GM21360 (cell line): ENCODE measurements around the gene ZNF79.

Source experiments
- ATAC-seq: cut with Tn5 transposase; IDR thresholded peaks from one replicate; pipeline ENCODE4 v1.9.1; 2021; ENCODE audit warnings: mild to moderate bottlenecking, moderate library complexity; ENCODE audit not compliant: unreplicated experiment

The ZNF79 gene

DNA sequence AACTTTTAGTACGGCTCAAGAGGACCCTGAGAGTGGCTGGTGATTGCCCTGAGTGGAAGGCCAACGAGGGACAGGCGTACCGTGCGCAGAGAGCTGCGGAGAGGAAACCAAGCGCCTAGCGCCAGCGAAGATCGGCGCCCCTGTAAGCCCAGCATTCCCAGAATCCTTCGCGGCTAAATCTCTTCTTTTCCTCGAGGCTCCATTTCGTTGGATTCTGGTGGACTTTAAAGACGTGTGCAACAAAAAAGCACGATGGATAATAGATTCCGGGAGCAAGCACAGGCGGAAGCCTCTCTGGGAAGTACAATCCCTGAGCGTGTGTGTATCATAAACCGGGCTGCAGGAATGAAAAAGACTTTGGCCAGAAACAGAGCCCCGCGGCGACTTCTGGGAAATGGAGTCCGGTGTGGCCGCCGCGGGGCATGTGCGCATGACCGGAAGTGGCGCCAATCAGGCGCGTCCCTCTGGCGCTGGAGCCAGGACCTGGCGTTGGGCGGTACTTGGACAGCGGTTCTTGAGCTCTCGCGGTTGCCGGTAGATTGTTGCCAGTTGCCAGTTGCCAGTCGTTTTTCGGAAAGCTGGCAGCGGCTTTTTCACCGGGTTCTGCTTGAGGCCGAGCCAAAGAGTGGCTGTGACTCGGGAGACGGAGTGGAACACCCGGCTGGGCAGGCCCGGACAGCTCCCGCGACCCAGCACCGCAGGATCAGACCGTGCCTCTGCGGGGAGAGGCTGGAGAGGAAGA lies at the start of gene ZNF79:
Gene ZNF79, plus strand, starts transcription at position 449 of the 742 bp plus-strand sequence. CDS start 406 bp downstream, outside the sequence.
- ATAC-seq, result peak; percentile 80

DNA sequence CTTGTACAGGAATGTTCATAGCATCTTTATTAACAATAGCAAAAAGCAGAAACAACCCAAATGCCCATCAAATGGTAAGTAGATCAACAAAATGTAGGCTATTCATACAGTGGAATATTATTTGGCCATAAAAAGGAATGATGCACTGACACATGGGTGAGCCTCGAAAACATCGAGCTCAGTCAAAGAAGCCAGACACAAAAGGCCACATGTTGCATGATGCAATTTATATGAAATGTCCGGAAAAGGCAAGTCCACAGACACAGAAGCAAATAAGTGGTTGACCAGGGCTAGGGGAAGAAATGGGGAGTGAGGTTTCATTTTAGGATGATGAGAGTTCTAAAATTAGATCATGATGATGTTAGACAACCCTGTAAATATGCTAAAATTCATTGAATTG lies 43.7 kb upstream of the ZNF79 start:
- no peak for ATAC-seq

DNA sequence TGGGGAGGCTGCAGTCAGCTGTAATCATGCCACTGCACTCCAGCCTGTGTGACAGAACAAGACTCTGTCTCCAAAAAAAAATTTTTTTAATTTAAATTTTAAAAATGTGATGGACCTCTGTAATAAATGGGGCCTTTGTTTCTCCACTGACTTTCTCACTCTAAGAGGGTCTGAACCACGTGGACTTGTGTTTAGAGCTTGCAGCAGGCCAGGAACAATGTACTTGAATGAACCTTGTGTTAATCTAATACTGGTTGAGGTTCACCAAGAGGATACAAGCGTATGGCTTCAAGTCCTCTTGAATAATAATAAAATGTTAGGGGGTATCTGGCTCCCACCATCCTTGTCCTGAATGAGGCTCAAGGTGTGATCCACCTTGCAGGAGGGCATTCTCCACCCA lies 41.6 kb upstream of the ZNF79 start:
- no peak for ATAC-seq

DNA sequence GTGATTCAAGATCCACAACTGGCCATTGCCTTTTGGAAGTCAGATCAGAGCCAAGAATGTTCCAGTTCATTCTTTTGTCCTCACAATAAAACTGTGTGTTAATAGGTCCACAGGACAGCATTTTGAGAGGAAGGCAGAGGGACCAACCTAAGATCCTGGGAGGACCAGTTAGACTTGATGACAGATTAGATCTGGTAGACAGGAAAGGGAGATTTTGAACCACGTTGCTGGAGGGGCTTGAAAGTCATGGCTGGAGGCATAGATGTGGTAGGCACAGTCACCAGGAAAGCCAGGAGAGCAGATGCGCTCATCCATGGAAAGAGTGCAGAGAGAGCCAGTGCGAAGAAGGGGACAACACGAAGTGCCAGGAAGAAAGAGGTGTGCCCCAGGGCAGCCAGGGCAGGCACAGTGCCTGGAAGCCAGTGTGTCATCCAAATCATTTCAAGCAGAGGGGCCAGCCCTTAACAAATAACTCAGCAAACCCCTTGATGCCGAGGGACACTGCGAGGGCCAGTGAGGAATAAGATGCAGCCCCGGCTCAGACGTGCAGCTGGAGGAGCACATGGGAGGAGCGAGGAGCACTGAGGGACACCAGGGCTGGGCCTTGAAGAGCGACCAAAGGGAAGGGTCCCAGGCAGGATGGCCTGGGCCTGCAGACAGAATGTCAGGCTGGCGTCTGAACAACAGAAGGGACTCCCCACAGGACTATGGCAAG lies 40.0 kb upstream of the ZNF79 start:
- no peak for ATAC-seq

DNA sequence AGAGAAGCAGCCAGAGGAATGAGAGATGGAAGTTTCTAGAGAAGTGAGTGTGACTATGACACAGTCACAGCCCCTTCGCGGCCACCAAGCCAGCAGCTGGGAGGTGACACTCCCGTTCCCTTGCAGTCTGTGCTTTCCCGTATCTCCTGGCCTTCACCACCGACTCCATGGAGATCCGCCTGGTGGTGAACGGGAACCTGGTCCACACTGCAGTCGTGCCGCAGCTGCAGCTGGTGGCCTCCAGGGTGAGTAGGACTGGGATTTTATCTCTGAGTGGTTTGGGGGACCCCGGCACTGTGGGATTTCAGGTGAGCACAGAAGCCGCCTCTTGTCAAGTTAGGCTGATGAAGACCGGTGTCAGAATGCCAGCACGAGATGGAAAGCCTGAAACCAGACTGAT lies 39.3 kb upstream of the ZNF79 start:
- no peak for ATAC-seq

DNA sequence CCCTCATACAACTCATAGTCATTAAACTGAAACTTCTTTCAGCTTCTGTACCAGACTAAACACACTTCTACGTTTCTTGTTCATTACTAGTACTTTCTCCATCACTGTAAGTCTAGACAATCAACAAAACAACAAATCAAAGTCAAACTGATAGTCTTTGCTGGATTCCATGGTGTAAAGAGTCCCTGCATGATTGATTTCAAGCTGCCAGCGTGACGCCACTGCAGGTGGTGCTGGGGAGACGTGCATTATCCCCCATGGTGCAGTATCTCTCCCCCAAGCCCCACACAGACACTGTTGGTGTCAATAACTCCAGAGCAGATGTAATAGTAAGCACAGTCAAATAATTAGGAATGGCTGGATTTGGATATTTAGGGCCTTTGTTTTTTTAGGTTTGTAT lies 37.9 kb upstream of the ZNF79 start:
- no peak for ATAC-seq

DNA sequence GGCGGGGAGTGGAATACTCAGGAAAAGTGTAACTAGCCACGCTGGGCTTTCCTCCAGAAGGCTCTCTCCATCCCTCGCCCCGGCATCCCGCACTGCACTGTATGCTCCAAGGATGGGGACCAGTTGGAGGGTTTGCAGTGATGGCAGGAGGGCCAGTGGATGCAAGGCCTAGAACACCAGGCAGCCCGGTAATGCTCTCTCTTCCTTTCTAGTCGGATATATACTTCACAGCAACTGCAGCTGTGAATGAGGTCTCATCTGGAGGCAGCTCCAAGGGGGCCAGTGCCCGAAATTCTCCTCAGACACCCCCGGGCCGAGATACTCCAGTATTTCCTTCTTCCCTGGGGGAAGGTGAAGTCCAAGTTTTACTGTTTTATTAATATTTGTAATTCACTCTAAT lies 37.2 kb upstream of the ZNF79 start:
- ATAC-seq, result no peak

DNA sequence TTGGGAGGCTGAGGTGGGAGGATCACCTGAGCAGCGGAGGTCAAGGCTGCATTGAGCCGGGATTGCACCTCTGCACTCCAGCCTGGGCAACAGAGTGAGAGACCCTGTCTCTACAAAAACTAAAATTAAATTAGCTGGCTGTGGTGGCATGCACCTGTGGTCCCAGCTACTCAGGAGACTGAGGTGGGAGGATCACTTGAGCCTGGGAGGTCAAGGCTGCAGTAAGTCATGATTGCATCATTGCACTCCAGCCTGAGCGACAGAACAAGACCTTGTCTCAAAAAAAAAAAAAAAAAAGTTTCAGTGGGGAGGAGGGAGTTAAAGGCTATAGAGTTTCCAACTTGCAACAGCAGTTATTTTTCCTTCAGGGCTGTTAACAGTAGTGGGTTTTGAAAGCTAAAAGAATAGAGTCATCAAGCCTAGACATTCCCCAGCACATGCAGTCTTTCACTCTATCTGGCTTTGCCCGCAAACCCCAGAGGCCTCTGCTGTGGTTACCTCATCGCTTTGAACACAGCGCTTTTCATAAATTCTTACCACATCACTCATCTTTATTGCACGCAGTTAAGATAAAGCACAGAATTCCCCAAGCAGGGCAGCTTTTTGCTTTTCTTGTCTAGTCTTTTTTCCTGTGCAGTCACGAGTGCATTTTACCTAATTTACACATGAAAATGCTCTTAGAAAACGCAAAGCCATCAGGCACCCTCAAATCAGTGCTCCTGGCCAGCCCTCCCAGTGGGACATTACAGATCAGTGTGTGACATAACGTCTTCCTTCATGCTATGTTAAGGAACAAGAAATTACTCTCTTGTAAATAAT lies 35.9 kb upstream of the ZNF79 start:
- peak; percentile 77 for ATAC-seq

DNA sequence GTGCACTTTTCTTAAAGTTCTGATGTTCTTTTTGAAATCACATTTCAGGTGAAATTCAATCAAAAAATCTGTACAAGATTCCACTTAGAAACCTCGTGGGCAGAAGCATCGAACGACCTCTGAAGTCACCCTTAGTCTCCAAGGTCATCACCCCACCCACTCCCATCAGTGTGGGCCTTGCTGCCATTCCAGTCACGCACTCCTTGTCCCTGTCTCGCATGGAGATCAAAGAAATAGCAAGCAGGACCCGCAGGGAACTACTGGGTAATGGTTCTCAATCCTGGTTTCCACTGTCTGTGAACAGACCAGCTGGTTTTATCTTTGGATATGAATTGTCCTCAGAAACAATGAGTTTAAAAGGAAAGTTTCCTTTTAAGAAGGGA lies 35.3 kb upstream of the ZNF79 start:
- no peak for ATAC-seq

DNA sequence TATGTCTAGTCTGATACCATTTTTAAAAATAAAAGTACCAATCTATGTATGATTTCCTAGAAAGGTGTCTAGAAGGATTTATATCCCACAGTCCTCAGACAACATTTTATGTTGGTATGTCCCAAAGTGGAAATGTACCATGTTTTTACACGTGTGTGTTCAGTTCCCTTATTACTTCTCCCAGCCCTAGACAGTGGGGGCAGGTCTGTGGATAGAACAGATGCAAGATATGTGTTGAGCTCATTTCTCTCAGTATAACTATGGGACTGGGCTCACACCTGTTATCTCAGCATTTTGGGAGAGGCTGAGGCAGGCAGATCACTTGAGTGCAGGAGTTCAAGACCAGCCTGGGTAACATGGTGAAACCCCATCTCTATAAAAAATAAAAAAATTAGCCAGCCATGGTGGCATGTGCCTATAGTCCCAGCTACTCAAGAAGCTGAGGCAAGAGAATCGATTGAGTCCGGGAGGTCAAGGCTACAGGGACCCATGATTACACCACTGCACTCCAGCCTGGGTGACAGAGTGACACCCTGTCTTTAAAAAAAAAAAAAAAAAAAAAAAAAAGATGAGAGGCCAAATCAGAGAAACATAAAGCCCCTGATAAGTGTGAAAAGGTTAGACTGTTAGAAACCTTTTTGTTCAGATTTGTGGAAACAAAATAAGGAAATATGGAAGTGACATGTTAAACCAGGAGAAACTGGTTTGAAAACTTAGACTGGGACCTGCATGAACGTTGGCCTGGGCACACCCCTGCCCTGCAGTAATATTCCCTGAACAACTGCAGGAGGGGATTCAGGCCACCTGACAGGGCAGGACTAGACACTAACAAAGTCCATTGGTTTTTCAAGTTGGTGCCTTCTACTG lies 34.6 kb upstream of the ZNF79 start:
- ATAC-seq, result no peak

DNA sequence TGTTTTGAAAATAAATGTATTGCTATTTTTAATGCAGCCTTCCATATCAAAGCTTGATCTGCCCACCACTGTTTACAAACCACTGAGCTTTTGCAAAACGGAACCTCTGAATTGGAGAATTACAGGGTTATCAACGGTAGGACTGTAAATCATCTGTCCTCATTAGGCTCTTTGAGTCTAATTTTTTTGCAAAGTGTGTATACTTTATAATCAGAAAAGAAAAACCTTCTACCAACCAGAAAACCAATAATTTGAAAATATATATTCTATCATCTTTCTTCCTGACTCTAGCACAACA lies 34.0 kb upstream of the ZNF79 start:
- ATAC-seq, result no peak

DNA sequence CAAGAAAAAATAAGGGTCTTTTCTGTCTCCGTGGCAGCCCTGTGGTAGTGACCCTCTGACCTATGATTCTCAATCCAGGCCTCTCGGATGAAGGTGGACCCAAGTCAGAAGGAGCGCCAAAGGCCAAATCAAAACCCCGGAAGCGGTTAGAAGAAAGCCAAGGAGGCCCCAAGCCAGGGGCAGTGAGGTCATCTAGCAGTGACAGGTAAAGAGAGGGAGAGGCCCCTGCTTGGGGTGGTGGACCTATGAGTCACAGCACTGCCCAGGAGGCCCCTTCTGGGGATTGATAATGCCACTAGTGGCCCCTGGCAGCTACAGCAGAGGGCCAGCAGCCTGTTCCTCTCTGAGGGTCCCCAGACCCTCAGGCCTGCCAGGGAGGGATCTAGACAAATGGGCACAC lies 33.6 kb upstream of the ZNF79 start:
- no peak for ATAC-seq

DNA sequence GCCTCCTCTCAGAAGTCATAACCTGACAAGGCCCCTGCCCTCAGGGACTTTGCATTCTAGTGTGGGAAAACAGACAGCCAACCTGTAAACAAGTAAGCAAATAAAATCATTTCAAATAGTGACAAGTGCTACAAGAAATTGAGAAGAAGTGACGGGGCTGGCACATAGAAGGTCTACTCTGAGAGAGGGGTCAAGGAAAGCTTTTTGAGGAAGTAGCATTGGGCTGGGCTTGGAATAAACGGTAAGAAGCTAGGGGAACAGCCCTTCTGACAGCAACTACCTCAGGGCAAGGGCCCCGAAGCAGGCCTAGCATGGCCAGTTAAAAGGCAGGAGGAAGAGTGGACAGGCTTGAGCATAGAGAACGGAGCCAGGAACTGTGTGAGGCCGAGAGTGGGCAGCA lies 32.0 kb upstream of the ZNF79 start:
- ATAC-seq, result no peak

DNA sequence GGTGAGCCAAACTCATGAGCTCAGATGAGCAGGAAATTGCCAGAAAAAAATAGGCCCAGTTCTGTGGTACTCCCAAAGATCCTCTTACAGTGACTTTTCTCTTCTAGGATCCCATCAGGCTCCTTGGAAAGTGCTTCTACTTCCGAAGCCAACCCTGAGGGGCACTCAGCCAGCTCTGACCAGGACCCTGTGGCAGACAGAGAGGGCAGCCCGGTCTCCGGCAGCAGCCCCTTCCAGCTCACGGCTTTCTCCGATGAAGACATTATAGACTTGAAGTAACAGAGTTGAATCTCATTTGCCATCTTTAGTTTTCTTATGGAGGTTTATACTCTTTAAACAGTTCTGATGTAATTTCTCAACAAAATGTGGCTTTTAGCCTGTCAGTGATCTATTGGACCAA lies 31.2 kb upstream of the ZNF79 start:
- no peak for ATAC-seq

DNA sequence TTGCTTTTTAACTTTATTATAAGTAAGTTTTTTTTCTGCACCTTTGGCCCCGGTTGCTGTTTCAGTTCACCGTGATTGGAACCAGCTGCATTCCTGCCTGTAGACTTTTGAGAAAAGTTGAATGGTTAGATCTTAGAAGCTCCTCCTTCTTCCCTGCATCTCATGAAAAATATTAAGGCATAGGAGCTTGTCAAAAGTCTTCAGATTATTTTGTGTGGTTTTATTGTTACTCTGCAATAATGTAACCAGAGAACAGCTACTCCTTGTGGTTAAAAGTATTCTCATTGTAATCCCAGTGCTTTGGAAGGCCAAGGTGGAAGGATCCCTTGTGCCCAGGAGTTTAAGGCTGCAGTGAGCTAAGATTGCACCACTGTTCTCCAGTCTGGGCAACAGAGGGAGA lies 30.5 kb upstream of the ZNF79 start:
- ATAC-seq, result no peak

DNA sequence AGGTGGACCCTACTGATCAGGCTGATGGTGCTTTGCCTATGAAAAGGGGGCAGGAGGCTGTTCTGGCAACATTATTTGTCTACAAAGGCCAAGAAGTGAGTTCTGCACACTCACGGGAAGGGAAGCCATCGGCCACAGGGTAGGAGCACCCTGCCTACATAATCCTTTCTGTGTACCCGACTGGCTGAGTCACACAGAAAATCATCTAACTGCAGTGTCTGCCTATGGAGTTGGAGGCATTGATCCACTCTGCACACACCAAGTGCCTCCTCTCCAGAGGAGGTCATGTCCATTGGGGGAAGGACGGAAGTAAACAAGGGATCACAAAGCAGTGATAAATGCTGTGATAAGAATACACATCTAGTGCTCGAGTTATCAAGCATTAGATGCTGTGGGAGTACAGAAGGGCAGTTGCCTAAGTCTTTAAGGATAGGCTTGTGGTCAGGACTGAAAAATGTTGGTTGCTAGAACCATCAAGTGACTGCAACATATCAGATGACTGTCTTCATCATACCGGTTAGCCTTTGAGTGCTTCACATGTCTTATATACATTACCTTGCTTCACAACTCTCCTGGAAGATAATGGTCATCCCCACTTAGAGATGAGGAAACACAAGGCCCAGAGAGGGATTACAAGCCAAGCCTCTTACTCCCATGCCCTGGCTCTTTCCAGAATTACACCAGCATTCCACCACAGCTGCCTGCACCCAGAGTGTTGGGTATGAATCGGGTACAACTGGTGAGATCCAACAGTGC lies 28.5 kb upstream of the ZNF79 start:
- no peak for ATAC-seq

DNA sequence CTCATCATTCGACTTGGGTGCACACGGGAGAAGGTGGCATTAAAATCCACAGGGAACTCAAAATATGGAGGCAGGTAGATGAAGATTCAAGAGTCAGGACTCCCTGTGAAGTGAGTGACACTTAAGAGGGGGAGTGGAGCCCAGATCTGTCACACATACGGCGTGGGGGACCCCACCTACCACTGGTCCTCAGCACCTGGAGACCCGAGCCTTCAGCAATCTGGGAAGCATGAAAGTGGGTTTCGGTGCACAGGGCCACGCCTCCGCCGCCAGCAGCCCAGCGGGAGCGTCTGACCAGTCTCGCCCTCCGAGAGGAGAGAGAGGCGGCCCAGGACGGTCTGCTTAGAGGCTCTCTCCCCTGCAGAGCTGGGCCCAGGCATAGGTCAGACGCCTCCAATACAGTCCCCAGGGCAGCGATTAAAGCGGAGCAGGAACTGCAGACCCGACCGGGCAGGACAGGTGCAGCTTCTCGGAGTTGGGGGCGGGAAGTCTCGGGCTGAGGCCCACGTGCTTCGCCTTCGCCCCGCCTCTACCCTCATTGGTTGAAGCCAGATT lies 27.9 kb upstream of the ZNF79 start:
- ATAC-seq, result no peak

DNA sequence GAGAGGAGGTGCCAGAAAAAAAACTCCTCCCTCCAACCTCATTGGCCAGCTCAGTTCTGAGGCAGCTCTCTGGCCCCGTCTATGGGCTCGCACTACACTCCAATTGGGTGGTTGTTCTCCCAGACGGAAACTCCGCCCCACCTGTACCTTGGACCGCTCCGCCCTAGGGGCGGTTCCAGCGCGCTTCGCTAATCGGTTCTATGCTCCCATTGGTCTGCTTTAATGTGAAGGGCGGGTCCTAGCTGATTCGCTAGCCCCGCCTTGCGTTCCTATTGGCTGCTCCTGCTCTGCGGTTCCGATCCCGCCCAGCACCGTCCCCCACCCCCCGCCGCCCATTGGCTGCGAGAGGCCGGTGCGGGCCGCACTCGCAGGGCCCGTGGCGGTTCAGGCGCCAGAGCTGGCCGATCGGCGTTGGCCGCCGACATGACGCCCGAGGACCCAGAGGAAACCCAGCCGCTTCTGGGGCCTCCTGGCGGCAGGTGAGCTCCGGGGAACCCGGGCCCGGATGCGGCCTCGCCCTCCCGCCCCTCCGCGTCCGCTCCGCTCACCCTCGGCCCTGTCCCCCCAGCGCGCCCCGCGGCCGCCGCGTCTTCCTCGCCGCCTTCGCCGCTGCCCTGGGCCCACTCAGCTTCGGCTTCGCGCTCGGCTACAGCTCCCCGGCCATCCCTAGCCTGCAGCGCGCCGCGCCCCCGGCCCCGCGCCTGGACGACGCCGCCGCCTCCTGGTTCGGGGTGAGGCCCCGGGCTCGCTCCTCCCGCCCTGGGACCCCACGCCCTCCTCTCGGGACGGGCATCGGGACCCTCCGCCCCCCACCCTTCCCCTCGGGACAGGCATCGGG lies 27.2 kb upstream of the ZNF79 start, which contains the start of gene SLC2A8:
Gene SLC2A8, plus strand, starts transcription at position 362 of the 838 bp plus-strand sequence. Its CDS starts 62 bp downstream, at position 424.
- ATAC-seq, result peak; percentile 90
